GM21360 (cell line): ENCODE data around the gene ADAR.

Source experiments
- ATAC-seq: cut with Tn5 transposase; IDR thresholded peaks from one replicate; pipeline ENCODE4 v1.9.1; 2021; ENCODE audit warnings: mild to moderate bottlenecking, moderate library complexity; ENCODE audit not compliant: unreplicated experiment

ADAR gene

DNA sequence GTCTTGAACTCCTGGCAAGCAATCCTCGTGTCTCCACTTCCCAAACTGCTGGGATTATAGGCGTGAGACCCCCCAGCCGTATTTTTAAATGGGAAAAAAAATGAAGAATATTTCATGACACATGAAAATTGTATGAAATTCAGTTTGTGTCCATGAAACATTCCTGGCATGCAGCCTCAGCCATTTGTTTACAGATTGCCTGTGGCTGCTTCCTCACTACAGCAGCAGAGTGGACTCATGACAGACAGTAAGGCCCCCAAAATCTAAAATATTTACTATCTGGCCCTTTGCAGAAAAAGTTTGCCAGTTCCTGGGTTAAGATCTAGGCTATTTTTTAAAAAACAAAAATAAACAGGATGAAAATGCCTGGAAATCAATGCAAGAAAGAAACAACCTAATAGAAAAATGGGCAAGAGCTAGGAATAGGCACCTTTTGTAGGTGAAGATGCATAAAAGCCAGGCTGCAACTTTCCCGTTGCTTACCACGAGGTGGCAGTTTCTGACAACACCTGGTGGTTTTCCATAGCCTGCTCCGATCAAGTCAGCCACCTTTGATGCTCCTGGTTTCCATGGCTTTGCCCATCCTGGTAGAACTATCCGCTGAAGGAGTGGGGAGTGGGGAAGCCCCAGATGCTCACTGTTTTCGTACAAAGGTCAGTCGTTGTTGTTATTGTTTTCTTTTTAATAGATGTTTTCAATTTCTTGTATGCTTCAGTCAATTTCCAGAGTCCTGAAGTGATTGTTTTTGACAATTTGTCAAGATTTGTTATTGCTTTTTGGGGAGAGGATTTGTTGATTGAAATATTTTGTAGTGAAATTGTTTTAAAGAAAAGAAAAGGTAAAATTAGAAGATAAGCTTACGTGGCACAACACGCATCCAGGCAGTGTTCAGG lies 73.8 kb downstream of the ADAR start:
- no peak for ATAC-seq
